GM12873 (cell line): ENCODE results near the gene SLC2A4RG.

Experiments
- TF ChIP-seq, protein P1 (sequence below): IDR thresholded peaks from 2 replicates; pipeline ENCODE4 v1.5.1; 2012; ENCODE audit warnings: low read depth, mild to moderate bottlenecking, moderate library complexity, low read length, control low read depth; ENCODE audit not compliant: insufficient read depth; ENCODE audit errors: missing control alignments

SLC2A4RG gene

DNA sequence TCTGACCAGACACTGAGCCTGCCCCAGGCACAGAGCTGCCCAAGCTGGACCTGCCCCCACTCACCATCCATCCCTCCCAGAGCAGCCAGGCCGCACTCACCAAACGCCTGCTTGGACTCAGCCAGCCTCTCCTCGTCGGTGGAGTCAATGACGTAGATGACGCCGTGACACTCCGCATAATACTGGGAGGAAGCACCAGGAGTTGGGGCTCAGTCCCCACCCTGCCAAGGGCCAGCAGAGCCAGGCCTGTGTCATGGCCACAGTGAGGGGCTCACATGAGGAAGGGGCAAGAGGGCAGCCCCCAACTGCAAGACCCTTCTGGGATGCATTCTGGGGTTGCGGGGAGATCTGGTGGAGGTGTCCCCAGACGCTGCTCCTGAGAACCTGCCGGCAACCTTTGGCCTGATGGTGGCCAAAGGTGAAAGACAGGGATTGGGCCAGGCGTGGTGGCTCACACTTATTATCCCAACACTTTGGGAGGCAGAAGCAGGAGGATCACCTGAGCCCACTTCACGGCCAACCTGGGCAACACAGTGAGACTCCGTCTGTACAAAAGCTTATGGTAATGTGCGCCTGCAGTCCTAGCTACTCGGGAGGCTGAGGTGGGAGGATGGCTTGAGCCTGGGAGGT lies 37.4 kb upstream of the SLC2A4RG start:
- TF ChIP-seq, protein P1, sequence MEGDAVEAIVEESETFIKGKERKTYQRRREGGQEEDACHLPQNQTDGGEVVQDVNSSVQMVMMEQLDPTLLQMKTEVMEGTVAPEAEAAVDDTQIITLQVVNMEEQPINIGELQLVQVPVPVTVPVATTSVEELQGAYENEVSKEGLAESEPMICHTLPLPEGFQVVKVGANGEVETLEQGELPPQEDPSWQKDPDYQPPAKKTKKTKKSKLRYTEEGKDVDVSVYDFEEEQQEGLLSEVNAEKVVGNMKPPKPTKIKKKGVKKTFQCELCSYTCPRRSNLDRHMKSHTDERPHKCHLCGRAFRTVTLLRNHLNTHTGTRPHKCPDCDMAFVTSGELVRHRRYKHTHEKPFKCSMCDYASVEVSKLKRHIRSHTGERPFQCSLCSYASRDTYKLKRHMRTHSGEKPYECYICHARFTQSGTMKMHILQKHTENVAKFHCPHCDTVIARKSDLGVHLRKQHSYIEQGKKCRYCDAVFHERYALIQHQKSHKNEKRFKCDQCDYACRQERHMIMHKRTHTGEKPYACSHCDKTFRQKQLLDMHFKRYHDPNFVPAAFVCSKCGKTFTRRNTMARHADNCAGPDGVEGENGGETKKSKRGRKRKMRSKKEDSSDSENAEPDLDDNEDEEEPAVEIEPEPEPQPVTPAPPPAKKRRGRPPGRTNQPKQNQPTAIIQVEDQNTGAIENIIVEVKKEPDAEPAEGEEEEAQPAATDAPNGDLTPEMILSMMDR: no peak

- TF ChIP-seq, protein P1: no peak
These were observed 36.7 kb upstream of the SLC2A4RG start for GRCh38 chr20:63702751-63703470.

- TF ChIP-seq, protein P1: no peak
These were observed 36.1 kb upstream of the SLC2A4RG start for GRCh38 chr20:63703471-63703975.

GRCh38 chr20:63703976-63704748 lies 35.4 kb upstream of the SLC2A4RG start:
- TF ChIP-seq, protein P1: no peak

DNA sequence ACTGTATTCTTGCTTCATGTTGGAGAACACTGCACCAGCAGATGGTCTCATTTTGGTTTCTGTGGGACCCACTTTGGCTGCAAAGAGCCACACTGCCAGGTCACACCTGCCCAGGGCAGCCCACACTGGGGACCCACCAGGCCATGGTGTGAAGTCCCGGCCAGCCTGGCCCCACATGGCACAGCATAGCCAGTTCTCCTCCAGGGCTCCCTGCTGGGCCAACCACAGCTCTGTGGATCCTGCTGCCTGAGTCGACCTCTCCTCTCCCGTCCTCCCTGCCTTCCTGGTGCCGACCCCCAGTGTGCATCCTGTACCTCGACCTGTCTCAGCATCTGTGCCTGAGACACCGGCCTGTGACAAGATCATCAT lies 34.8 kb upstream of the SLC2A4RG start:
- TF ChIP-seq, protein P1: no peak

- TF ChIP-seq, protein P1: no peak
These were observed 34.1 kb upstream of the SLC2A4RG start for GRCh38 chr20:63705232-63706026.
